ENCODE results near the gene LILRB3. TPM values are rescaled to one million over a fixed set of nuclear protein-coding genes. Genes with fewer than 3 reads are reported as not detected.
"Not testable (repeated sequence)": the region's sequence is repeated elsewhere in the genome, so short reads cannot be mapped to it uniquely, and the experiment has no call there.

The LILRB3 gene
- total and polyA plus RNA-seq, 4 experiments from 2014 or later = 0.97 to 9.1 (median 7.3) TPM

DNA sequence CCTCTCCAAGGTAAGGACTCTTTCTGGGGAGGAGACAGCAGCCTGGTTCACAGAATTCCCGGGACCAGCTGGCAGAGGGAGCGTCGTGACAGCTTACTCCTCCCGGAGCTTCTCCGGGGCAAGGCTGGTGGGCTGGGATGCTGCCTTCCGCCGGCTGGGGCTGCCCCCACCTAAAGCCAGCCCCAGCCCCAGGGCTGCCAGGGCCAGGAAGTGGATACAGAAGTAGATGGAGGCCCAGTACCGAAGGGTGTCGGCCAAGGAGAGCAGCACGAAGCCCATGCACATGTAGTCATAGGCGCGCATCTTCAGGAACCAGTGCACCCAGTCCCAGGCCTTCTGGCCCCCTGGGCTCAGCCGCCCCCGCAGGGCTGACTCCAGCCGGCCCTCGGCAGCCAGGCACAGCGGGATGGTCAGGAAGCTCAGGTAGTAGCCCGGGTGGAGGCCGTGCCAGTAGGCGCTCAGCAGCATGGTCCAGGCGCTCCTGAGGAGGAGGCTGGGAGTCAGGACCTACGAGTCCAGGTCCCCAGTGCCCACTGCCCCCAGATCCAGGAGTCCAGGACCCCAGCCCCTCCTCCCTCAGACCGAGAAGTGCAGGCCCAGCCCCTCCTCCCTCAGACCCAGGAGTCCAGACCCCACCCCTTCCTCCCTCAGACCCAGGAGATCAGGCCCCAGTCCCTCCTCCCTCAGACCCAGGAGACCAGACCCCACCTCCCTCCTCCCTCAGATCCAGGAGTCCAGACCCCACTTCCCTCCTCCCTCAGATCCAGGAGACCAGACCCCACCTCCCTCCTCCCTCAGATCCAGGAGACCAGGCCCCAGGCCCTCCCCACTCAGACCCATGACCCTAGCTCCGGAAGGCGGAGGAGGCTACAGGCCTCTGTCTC lies 48.6 kb downstream of the LILRB3 start:
- DNase-seq = no peak
- Histone ChIP-seq H3K27ac (ENCODE audit: low read depth, low read length) (no peak overlapping the region), H3K4me3 (ENCODE audit: low read length in 2 of 2) (no peak overlapping the region), H3K9me3 (ENCODE audit: control insufficient read depth in 1 of 2, low read length in 2 of 2) (no peaks in the 10 kb centered on the region), H3K36me3 (ENCODE audit: insufficient read depth, low read length) (peaks cover 6% of the 10 kb centered on the region), H3K27me3 (ENCODE audit: insufficient read depth, low read length) (no peaks in the 10 kb centered on the region), H3K4me1 (ENCODE audit: insufficient read depth, low read length) (peaks cover 3% of the 10 kb centered on the region)
- peaks cover 4 to 7% of the 10 kb centered on the region in 2 donors for H3K36me3 Mint-ChIP-seq
- POLR2A ChIA-PET (ENCODE audit: partially characterized antibody) = interaction anchor here (1.0 to 2.4 kb wide), 5 partner anchors 13 to 37 kb away, joined by 3 to 9 read pairs (median 6); partner anchors contain the start of genes CNOT3, LENG1 and MBOAT7
- H3K4me3 Mint-ChIP-seq = no peak overlapping the region
- peaks cover 0 to 5% (median 2%) of the 10 kb centered on the region in 4 donors for H3K4me1 Mint-ChIP-seq
- CTCF ChIA-PET (ENCODE audit: partially characterized antibody) = interaction anchor here (1.2 to 2.6 kb wide), 2 partner anchors 15 to 92 kb away, joined by 5 to 11 read pairs; partner anchors contain the start of gene MBOAT7
- peak overlapping the region in 1 of 7 donors; percentile 53 for H3K27ac Mint-ChIP-seq
- H3K9me3 Mint-ChIP-seq = no peaks in the 10 kb centered on the region
- intact Hi-C loops (cut with micrococcal nuclease) = no loop called here
- H3K27me3 Mint-ChIP-seq = no peaks in the 10 kb centered on the region

DNA sequence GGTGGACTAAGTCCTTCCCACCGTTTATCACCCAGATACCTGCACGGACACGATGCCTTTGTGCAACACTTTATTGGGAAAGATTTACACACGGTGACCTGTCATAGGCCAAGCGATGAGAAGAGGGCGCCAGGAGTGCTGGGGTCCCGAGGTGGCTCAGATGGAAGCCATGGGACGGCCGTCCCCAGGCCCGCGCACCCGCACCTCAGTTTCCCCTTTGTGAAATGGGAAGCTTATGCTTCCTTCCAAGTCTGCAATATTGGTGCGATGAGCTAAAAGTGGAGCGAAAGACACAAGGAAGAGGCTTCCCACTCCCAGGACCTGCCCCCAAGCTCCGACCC lies 49.5 kb downstream of the LILRB3 start:
- Histone ChIP-seq H3K9me3 (ENCODE audit: control insufficient read depth in 1 of 2, low read length in 2 of 2) (no peaks in the 10 kb centered on the region), H3K4me3 (ENCODE audit: low read length in 2 of 2) (no peak overlapping the region), H3K36me3 (ENCODE audit: insufficient read depth, low read length) (peaks cover 3% of the 10 kb centered on the region), H3K27ac (ENCODE audit: low read depth, low read length) (no peak overlapping the region), H3K27me3 (ENCODE audit: insufficient read depth, low read length) (no peaks in the 10 kb centered on the region), H3K4me1 (ENCODE audit: insufficient read depth, low read length) (peaks cover 5% of the 10 kb centered on the region)
- peaks cover 3% of the 10 kb centered on the region in 2 donors for H3K36me3 Mint-ChIP-seq
- intact Hi-C loops (cut with micrococcal nuclease) = no loop called here
- H3K4me1 Mint-ChIP-seq = peaks cover 0 to 6% (median 2%) of the 10 kb centered on the region in 4 donors
- H3K27ac Mint-ChIP-seq = no peak overlapping the region
- no peaks in the 10 kb centered on the region for H3K9me3 Mint-ChIP-seq
- POLR2A ChIA-PET (ENCODE audit: partially characterized antibody) = interaction anchor here (0.9 to 2.4 kb wide), 6 partner anchors 13 to 36 kb away, joined by 3 to 9 read pairs (median 4); partner anchors contain the start of genes CNOT3, LENG1, MBOAT7 and TSEN34
- CTCF ChIA-PET (ENCODE audit: partially characterized antibody) = interaction anchor here (1.2 to 2.6 kb wide), 2 partner anchors 16 to 93 kb away, joined by 5 to 11 read pairs; partner anchors contain the start of gene MBOAT7
- no peak for DNase-seq
- H3K27me3 Mint-ChIP-seq = no peaks in the 10 kb centered on the region
- no peak overlapping the region for H3K4me3 Mint-ChIP-seq

DNA sequence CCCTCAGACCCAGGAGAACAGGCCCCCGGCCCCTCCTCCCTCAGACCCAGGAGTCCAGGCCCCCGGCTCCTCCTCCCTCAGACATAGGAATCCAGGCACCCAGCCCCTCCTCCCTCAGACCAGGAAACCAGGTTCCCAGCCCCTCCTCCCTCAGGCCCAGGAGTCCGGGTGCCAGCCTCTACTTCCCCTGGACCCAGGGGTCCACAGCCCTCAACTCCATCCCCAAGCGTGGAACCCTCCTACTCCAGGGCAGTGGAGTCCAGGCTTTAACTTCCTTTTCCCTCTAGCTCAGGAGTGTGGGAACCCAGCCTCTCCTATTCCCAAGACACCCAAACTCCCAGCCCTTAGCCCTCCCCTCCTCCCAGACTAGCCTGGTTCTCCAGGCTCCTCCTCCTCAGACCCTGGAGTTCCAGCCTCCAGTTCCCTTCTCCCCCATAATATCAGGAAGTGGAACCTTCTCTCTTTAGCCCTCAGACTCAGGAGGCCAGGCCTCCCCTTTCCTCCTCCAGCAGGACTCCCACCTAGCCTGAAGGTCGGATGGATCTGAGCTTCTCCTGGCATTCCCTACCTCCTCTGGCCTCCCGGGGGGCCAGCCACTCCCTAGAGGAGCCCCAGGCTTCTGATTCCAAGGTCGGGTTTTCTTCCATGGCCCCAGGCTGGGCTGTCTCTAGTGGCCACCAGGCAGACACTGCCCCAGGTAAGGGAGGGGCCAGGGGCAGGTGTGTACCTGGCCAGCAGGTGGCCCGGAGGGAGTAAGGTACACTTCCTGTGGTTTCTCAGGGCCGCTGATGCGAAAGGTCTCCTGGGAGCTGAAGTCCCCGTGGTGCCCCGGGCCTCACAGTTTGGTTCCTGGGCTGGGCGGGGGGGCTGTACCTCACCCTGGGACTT lies 50.1 kb downstream of the LILRB3 start, which contains the start of gene TMC4:
TSS of gene TMC4 (minus strand) at position 690 of the 888 bp plus-strand sequence. CDS start at position 647, 43 bp downstream.
- Mint-ChIP-seq H3K9me3 (no peaks in the 10 kb centered on the region), H3K4me3 (no peak within 1 kb of the TSS), H3K27ac (peak within 1 kb of the TSS in 4 of 7 donors; percentile 12 to 53 (median 34)), H3K27me3 (no peaks in the 10 kb centered on the region), H3K36me3 (peaks cover 0 to 2% of the 10 kb centered on the region in 2 donors), H3K4me1 (peaks cover 0 to 8% (median under 1%) of the 10 kb centered on the region in 4 donors)
- H3K4me3 ChIP-seq (ENCODE audit: low read length in 2 of 2) = no peak within 1 kb of the TSS
- intact Hi-C loops (cut with micrococcal nuclease) = no loop called here
- no peak for DNase-seq
- ChIA-PET CTCF (ENCODE audit: partially characterized antibody) (interaction anchor here (1.2 to 2.6 kb wide), 2 partner anchors 17 to 93 kb away, joined by 5 to 11 read pairs; partner anchors contain the start of gene MBOAT7), POLR2A (ENCODE audit: partially characterized antibody) (interaction anchor here (0.9 to 2.4 kb wide), 5 partner anchors 13 to 35 kb away, joined by 3 to 9 read pairs (median 6); partner anchors contain the start of genes CNOT3, LENG1, MBOAT7 and TSEN34)
- no peak within 1 kb of the TSS for H3K27ac ChIP-seq (ENCODE audit: low read depth, low read length)
- no peaks in the 10 kb centered on the region for H3K27me3 ChIP-seq (ENCODE audit: insufficient read depth, low read length)
- peaks cover 3% of the 10 kb centered on the region for H3K36me3 ChIP-seq (ENCODE audit: insufficient read depth, low read length)
- H3K9me3 ChIP-seq (ENCODE audit: control insufficient read depth in 1 of 2, low read length in 2 of 2) = no peaks in the 10 kb centered on the region
- peaks cover 9% of the 10 kb centered on the region for H3K4me1 ChIP-seq (ENCODE audit: insufficient read depth, low read length)

DNA sequence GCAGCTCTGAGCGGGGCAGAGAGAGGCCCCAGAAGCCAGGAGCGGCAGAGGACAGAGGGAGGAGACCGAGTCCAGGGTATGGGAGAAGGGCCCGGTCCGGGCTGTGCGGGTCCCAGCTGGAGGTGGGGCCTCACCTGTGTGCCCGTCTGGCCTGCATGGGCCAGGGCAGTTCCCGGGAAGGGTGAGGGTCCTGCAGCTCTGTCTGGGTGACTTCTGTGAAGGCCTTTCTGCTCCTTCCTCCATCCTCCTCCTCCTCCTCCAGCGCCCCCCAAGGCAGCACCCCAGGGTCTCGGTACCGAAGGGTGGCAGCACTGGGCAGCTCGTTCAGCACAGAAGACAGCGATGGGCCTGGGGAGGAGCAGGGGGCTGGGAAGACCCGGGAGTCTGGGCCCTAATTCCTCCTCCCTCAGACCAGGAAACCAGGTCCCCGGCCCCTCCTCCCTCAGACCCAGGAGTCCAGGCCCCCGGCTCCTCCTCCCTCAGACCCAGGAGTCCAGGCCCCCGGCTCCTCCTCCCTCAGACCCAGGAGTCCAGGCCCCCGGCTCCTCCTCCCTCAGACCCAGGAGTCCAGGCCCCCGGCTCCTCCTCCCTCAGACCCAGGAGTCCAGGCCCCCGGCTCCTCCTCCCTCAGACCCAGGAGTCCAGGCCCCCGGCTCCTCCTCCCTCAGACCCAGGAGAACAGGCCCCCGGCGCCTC lies 50.9 kb downstream of the LILRB3 start:
- H3K36me3 ChIP-seq (ENCODE audit: insufficient read depth, low read length); H3K27me3 ChIP-seq (ENCODE audit: insufficient read depth, low read length); H3K36me3 Mint-ChIP-seq; H3K4me1 Mint-ChIP-seq; H3K9me3 ChIP-seq (ENCODE audit: control insufficient read depth in 1 of 2, low read length in 2 of 2); H3K27me3 Mint-ChIP-seq; DNase-seq; H3K27ac ChIP-seq (ENCODE audit: low read depth, low read length); H3K4me1 ChIP-seq (ENCODE audit: insufficient read depth, low read length); intact Hi-C loops (cut with micrococcal nuclease); H3K9me3 Mint-ChIP-seq; H3K4me3 ChIP-seq (ENCODE audit: low read length in 2 of 2); H3K4me3 Mint-ChIP-seq; H3K27ac Mint-ChIP-seq: not testable (repeated sequence)
- ChIA-PET POLR2A (ENCODE audit: partially characterized antibody) (interaction anchor here (1.1 to 2.4 kb wide), 3 partner anchors 12 to 17 kb away, joined by 3 to 9 read pairs (median 4); partner anchors contain the start of gene LENG1), CTCF (ENCODE audit: partially characterized antibody) (interaction anchor here (1.2 to 6.4 kb wide), 3 partner anchors 12 to 95 kb away, joined by 3 to 115 read pairs (median 11); no protein-coding TSS in a partner anchor)

DNA sequence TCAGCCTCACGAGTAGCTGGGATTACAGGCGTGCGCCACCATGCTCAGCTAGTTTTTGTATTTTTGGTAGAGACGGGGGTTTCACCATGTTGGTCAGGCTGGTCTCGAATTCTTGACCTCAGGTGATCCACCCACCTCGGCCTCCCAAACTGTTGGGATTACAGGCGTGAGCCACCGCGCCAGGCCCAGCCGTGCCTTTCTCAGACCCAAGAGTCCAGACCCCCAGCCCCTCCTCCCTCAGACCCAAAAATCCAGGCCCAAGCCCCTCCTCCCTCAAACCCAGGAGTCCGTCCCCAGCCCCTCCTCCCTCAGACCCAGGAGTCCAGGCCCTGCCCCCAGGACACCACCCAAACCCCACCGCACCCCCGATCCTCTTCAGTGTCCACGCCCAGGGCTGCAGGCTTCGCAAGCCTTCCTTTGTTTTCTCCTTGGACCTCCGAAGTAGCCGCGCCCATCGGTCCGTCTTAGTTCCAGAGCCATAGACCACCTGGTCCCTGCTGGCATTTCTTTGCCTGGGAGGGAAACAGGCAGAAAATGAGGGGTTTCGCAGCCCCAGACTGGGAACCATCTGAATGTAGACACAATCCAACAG lies 53.6 kb downstream of the LILRB3 start:
- ChIA-PET POLR2A (ENCODE audit: partially characterized antibody) (interaction anchor here (1.2 to 3.1 kb wide), 3 partner anchors 10 to 97 kb away, joined by 4 to 20 read pairs (median 11); partner anchors contain the start of genes MBOAT7 and TSEN34), CTCF (ENCODE audit: partially characterized antibody) (interaction anchor here (0.8 to 6.4 kb wide), 11 partner anchors 19 to 221 kb away, joined by 3 to 115 read pairs (median 5); partner anchors contain the start of genes CNOT3, MBOAT7 and RPS9)
- Mint-ChIP-seq H3K4me1 (peaks cover 2 to 19% (median 8%) of the 10 kb centered on the region in 4 donors), H3K9me3 (peaks cover 0 to 2% (median 0%) of the 10 kb centered on the region in 8 donors), H3K27me3 (no peaks in the 10 kb centered on the region), H3K27ac (peak overlapping the region in 1 of 7 donors; percentile 68), H3K36me3 (no peaks in the 10 kb centered on the region), H3K4me3 (no peak overlapping the region)
- Histone ChIP-seq H3K4me3 (ENCODE audit: low read length in 2 of 2) (no peak overlapping the region), H3K4me1 (ENCODE audit: insufficient read depth, low read length) (peaks cover 18% of the 10 kb centered on the region), H3K36me3 (ENCODE audit: insufficient read depth, low read length) (no peaks in the 10 kb centered on the region), H3K9me3 (ENCODE audit: control insufficient read depth in 1 of 2, low read length in 2 of 2) (no peaks in the 10 kb centered on the region), H3K27me3 (ENCODE audit: insufficient read depth, low read length) (no peaks in the 10 kb centered on the region), H3K27ac (ENCODE audit: low read depth, low read length) (no peak overlapping the region)
- no peak for DNase-seq
- intact Hi-C loops (cut with micrococcal nuclease) = no loop called here
